Hematopoietic multipotent progenitor cell (in vitro differentiated cells): ENCODE results near the gene RIPK4. TPM values are rescaled to one million over a fixed set of nuclear protein-coding genes. Genes with fewer than 3 reads are reported as not detected.

Source experiments
- DNase-seq, 3 donors: peaks; one replicate each; pipeline ENCODE4 v3.0.0-alpha.2; 2011 to 2015; ENCODE audit warnings: low read depth in 2 of 3, low spot score in 2 of 3
- total RNA-seq: library from RNA; depleted of rRNA; stranded (reverse); fragments of >200 nt; gene quantifications from one replicate; pipeline ENCODE4 v1.2.3, GENCODE V29; 2012

Gene RIPK4
- total RNA-seq, 1 donor: 0.27 TPM

DNA sequence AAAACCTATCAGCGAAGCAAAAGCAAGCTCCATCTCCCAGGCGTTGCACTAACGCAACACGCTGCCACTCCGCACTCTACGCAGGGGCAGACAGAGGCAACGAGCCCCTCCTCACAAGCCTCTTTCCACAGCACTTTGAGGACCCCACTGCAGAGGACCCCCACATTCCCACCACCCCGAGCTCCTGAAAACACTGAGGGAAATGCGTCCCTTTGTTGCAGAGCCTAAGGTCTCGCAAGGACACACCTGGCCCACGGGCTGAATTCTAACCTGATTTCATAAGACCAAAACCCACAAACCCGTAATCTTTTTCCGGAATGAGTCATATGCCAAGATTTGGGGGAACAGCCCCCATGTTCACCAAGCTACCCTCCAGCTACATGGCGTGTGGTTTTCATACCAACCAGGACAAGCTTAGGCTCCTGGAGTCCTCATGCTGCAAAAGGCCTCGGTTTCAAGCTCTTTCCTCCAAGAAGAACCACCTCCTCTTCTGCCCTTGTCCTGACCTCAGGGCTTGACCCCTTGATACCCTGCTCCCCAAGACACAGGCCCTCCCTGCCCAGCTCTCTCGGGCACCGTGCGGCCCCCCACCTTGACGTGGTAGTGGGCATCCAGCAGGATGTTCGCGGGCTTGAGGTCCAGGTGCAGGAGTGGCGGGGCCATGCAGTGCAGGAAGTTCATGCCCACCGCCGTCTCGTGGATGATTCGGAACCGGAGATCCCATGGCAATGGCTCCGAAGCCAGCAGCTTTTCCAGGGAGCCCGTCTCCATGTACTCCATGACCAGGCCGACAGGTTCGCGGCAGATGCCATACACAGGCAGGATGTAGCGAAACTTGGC is 10.7 kb downstream of the RIPK4 start:
- no peak for DNase-seq

DNA sequence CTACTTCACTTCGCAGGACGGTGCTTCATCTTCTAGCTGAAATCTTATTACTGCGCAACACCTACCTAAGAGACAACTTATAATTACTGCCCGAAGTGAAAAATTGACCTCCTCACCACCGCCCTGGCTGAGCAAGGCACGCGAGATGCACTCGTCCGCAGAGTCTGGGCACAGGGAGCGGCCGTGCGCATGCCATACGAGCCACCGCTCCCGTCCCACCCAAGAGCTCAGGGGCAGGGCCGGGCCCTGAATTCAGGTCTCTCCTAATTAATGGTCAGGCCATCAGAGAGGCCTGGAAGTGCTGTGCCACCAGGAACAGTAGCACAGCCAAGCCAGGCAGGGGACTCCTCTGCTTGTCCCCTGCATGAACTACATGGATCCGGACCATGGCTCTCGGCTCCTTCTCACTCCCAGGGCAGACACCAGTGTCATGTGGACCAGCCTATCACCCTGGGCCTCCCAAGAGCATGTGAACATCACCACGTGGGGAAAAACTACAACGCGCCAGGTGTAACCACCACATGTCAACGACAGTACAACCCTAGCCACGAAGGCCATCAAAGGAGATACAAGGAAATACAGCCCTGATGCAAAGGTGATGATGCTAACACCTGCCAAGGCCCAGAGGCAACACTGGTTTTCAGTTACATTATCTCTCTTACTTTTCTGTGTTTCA is 11.5 kb downstream of the RIPK4 start:
- DNase-seq: no peak

DNA sequence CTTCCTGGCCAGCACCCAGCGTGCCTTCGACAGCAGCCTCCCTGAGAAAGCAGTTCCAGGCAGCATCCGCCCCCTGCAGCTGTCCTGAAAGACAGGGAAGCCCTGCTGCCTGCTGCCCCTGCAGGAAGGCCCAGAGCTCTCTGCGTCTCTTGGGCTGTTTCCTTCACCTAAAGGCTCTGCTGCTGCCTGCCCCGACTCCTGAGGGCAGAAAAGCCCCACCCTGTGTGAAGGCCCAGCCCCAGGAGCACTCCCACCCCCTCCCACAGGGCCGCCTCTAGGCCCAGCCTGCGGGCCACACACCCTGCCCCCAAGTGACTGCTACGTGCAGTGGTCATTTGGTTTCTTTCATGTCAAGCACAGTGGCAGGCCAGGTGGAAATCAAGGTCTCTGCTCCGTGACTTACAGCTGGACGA is 12.4 kb downstream of the RIPK4 start:
- DNase-seq: no peak

GRCh38 chr21:41753006-41753898 is 13.6 kb downstream of the RIPK4 start:
- DNase-seq: no peak

- no peak for DNase-seq
Measured at GRCh38 chr21:41752231-41752681, 14.6 kb downstream of the RIPK4 start.

DNA sequence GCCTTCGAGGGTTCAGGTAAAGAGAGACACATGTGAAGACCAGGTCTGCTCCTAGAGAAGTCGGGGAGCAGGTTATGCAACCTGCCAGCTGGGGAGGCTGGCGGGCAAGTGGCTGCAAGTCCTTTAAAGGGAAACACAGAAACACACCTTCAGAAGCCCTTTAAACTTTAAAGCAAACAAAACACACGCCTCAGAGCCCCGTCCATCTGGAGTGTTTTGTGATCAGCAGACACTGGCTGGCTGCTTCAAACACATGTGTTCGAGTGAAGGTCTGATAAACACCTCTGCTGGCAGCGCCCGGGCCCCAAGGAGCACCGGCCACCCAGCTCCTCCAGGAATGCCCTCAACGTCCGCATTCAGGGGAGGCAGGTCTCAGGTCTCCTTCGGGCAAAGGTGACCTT is 15.2 kb downstream of the RIPK4 start:
- no peak for DNase-seq

DNA sequence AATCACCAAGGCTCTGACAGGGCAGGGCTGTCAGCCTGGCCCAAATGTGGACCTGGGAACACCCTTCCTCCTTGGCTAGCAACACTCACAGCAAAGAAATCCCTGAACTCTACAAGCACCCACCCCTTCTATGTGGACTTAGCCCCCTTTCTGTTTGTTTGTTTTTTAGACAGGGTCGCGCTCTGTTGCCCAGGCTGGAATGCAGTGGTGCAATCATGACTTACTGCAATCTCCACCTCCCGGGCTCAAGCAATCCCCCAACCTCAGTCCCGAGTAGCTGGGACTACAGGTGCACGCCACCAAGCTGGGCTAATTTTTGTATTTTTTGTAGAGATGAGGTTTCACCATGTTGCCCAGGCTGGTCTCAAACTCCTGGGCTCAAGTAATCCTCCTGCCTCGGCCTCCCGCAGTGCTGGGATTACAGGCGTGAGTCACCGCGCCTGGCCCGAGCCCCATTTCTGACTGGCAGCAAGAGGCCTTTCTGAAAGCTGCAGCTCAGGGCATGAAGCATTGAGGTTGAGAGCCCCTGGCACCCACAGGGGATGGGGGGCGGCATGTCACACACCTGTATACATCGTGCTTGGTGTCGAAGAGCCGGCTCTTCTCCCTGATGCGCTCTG is 16.2 kb downstream of the RIPK4 start:
- no peak for DNase-seq

GRCh38 chr21:41750051-41750450 is 16.8 kb downstream of the RIPK4 start:
- DNase-seq: no peak

- DNase-seq: no peak
Measured at GRCh38 chr21:41749286-41749685, 17.6 kb downstream of the RIPK4 start.

GRCh38 chr21:41747943-41748738 is 18.7 kb downstream of the RIPK4 start:
- DNase-seq: no peak

DNA sequence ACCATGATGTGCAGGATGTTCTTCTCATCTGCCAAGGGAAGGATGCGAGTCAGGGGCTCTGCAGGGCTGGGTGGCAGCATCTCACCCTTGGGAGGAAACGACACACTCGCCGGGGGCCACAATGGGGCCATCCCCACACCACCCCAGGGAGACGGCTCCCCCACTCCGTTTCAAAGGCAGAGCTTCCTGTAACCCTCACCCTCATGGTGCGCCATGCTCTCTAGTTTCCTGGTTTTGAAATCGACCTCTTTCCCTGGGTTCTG is 20.2 kb downstream of the RIPK4 start:
- DNase-seq: no peak

- no peak for DNase-seq
Measured at GRCh38 chr21:41745971-41746743, 20.7 kb downstream of the RIPK4 start.

- no peak for DNase-seq
Measured at GRCh38 chr21:41745026-41745820, 21.6 kb downstream of the RIPK4 start.

DNA sequence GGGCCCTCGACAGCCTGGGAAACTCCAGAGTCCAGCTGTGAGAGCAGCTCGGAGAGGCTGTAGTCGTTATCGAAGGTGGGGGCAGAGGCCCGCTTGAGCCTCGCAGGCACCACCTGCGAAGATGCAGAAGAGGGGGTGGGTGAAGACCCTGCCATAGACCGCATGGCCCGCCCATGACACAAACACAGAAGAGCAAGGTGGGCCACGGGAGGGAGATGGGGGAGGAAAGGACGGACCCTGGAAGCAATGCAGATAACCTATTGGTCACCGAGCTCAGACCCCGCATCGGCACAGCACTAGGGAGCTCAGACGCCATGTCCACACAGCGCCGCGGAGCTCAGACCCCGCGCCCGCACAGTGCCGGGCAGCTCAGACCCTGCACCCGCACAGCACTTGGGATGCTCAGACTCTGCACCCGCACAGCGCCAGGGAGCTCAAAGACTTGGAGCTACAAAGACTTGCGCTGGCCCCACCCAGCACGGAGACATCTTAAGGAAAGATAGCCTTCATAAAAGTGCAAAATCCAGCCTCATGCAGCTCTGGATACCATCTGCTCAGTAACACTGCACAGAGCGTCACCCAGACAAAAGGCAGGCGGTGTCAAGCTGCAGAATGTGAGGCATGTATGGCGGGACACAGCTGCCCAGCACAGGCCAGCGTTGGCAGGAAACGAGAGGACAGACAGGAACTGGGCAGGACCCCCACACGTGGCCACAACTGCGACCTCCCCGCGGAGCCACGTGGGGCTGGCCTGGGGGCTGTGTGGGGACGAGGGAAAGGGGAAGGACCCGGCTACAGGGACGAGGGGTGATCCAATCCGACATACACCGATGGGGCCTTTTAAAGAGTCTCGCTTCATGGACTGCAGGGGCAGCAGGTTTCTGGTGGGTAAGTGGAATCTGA is 22.6 kb downstream of the RIPK4 start:
- no peak for DNase-seq

- no peak for DNase-seq
Measured at GRCh38 chr21:41743321-41744027, 23.4 kb downstream of the RIPK4 start.

DNA sequence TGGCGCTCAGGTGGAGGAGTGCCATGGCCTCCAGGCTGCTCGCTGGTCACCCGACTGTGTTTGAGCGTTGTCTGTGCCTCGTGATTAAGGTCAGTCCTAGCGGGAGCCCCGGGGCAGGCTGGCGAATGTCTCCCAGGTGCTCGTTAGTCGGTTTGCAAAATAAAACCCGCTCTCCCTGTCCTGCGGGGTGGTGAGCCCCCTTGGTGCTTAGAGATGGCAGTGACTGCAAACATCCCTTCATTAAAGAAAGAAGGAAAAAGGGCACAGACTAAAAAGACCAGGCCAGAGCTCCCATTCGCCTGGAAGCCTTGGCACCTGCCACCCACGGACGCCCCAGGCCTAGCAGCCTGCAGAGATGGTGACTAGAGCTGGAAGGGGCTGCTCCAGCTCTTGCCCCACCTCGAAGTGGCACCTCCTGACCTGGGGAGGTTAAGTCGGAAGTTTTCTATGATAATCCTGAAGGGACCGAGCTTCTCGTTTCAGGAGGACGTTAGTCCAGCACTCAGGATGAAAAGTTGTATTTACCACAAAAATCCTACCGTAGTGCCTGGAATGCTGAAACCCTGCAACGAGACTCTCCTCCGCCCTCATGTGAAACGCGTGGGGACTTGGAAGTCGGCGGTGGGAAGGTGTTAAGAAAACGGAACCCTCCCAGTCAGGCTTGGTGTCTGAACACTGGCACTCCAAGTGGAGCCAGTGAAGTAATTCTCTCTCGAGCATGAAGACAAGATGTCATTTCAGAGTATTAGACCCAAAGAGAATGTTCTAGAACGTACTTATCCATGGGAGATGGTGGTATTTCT is 24.6 kb downstream of the RIPK4 start:
- no peak for DNase-seq
